SK-N-SH (cell line): ENCODE measurements around the gene TRIM3. TPM values are rescaled to one million over a fixed set of nuclear protein-coding genes. Genes with fewer than 3 reads are reported as not detected.

ENCODE experiments used
- CTCF ChIA-PET: fragments of 300-600, 350-600 bp; formaldehyde crosslinking; extraction: SDS; loops from one replicate; lab custom pipeline; 2021; lab: Yijun Ruan, JAX
- POLR2A ChIA-PET: fragments of 350-600 bp; sonication (Branson Sonifier 250); formaldehyde crosslinking; extraction: SDS; loops from one replicate; lab custom pipeline; 2020; ENCODE audit warnings: antibody characterized with exemption, inconsistent platforms; lab: Yijun Ruan, JAX
- DNase-seq: peaks from one replicate; pipeline ENCODE4 v3.0.0; 2012
- H2AFZ ChIP-seq: fragments of 200-600 bp; sonication (generic); 2 replicates; pipeline ENCODE4 v1.8.1; 2016; ENCODE audit warnings: antibody characterized with exemption, mild to moderate bottlenecking, low read depth
- H3F3A ChIP-seq: fragments of 200-600 bp; sonication (generic); replicated peaks from 2 replicates; pipeline ENCODE3; 2016; ENCODE audit warnings: antibody characterized with exemption, mild to moderate bottlenecking; ENCODE audit not compliant: insufficient read depth
- H3K27ac ChIP-seq, 2 experiments: fragments of 200-500 bp in 1 of 2; fragments of 200-600 bp in 1 of 2; sonication (Bioruptor generic) in 1 of 2; sonication (generic), shearing (Covaris generic) in 1 of 2; 2 replicates each; pipeline versions ENCODE4 v1.5.1 to v1.6.1; 2014 to 2016; ENCODE audit warnings: low read depth in 2 of 2, inconsistent platforms in 1 of 2, low read length in 1 of 2, mild to moderate bottlenecking in 1 of 2, mixed read lengths in 1 of 2
- H3K27me3 ChIP-seq: fragments of 200-600 bp; sonication (generic), shearing (Covaris generic); 2 replicates; pipeline ENCODE4 v1.6.1; 2016; ENCODE audit warnings: mixed run types; ENCODE audit not compliant: insufficient read depth
- H3K36me3 ChIP-seq, 2 experiments: fragments of 200-500 bp in 1 of 2; fragments of 200-600 bp in 1 of 2; sonication (Bioruptor generic) in 1 of 2; sonication (generic) in 1 of 2; replicated peaks in 1 of 2; 2 replicates each; pipeline versions ENCODE3 to v1.5.1; 2014 to 2016; ENCODE audit warnings: low read length in 1 of 2, mild to moderate bottlenecking in 1 of 2; ENCODE audit not compliant: insufficient read depth in 2 of 2, control insufficient read depth in 1 of 2
- H3K4me1 ChIP-seq, 2 experiments: fragments of 200-500 bp in 1 of 2; fragments of 200-600 bp in 1 of 2; sonication (Bioruptor generic) in 1 of 2; sonication (generic), shearing (Covaris generic) in 1 of 2; 2 replicates each; pipeline versions ENCODE4 v1.5.1 to v1.6.1; 2014 to 2016; ENCODE audit warnings: low read depth in 1 of 2, low read length in 1 of 2, mixed run types in 1 of 2; ENCODE audit not compliant: insufficient read depth in 2 of 2, control insufficient read depth in 1 of 2
- H3K4me2 ChIP-seq: fragments of 200-600 bp; sonication (generic), shearing (Covaris generic); 2 replicates; pipeline ENCODE4 v1.6.1; 2017; ENCODE audit warnings: mixed run types
- H3K4me3 ChIP-seq, 2 experiments: fragments of 200-500 bp in 1 of 2; fragments of 200-600 bp in 1 of 2; sonication (Bioruptor generic) in 1 of 2; sonication (generic), shearing (Covaris generic) in 1 of 2; 2 replicates each; pipeline versions ENCODE4 v1.5.1 to v1.8.1; 2014 to 2016; ENCODE audit warnings: low read depth in 2 of 2, inconsistent platforms in 1 of 2, low read length in 1 of 2, mild to moderate bottlenecking in 1 of 2, mixed read lengths in 1 of 2, moderate library complexity in 1 of 2
- H3K79me2 ChIP-seq: fragments of 200-600 bp; sonication (generic); 2 replicates; pipeline ENCODE4 v1.8.1; 2017; ENCODE audit warnings: mild to moderate bottlenecking; ENCODE audit not compliant: insufficient read depth
- H3K9ac ChIP-seq: fragments of 200-600 bp; sonication (generic); 2 replicates; pipeline ENCODE4 v1.6.1; 2017; ENCODE audit warnings: mixed run types
- H3K9me2 ChIP-seq: fragments of 200-600 bp; sonication (generic); 2 replicates; pipeline ENCODE4 v1.6.1; 2017; ENCODE audit warnings: mixed run types
- H3K9me3 ChIP-seq: fragments of 200-600 bp; sonication (generic); 2 replicates; pipeline ENCODE4 v1.6.1; 2017; ENCODE audit warnings: mixed run types, mild to moderate bottlenecking, moderate library complexity
- H4K20me1 ChIP-seq: fragments of 200-600 bp; sonication (generic); 2 replicates; pipeline ENCODE4 v1.6.1; 2017; ENCODE audit warnings: mild to moderate bottlenecking, mixed run types; ENCODE audit not compliant: insufficient read depth
- CHD2 ChIP-seq: fragments of 150-350 bp; IDR thresholded peaks from 2 replicates; pipeline ENCODE4 v1.6.1; 2018; ENCODE audit warnings: low read length; ENCODE audit not compliant: partially characterized antibody
- EZH2phosphoT487 ChIP-seq: fragments of 200-600 bp; sonication (generic); IDR thresholded peaks from 2 replicates; pipeline ENCODE4 v1.6.1; 2017; ENCODE audit warnings: low read depth, mixed run types, mild to moderate bottlenecking, antibody characterized with exemption, moderate library complexity, borderline replicate concordance
- FOXM1 ChIP-seq: IDR thresholded peaks from 2 replicates; pipeline ENCODE4 v1.4.0; 2012; ENCODE audit warnings: low read depth, mild to moderate bottlenecking
- IRF3 ChIP-seq: fragments of 150-350 bp; IDR thresholded peaks from 2 replicates; pipeline ENCODE4 v1.6.1; 2016; ENCODE audit warnings: mild to moderate bottlenecking, low read depth, low read length
- MAX ChIP-seq: IDR thresholded peaks from 2 replicates; pipeline ENCODE4 v1.4.0; 2012; ENCODE audit warnings: low read depth
- MEF2A ChIP-seq: IDR thresholded peaks from 2 replicates; pipeline ENCODE4 v1.4.0; 2012; ENCODE audit warnings: low read depth, borderline replicate concordance
- NFIC ChIP-seq: IDR thresholded peaks from 2 replicates; pipeline ENCODE4 v1.4.0; 2012; ENCODE audit warnings: borderline replicate concordance
- NRF1 ChIP-seq: IDR thresholded peaks from 2 replicates; pipeline ENCODE4 v1.6.1; 2012; ENCODE audit warnings: low read depth, mild to moderate bottlenecking, low read length
- RAD21 ChIP-seq: IDR thresholded peaks from 2 replicates; pipeline ENCODE4 v1.6.1; 2012; ENCODE audit warnings: mild to moderate bottlenecking, low read length
- RCOR1 ChIP-seq: fragments of 150-350 bp; IDR thresholded peaks from 2 replicates; pipeline ENCODE4 v1.6.1; 2017; ENCODE audit warnings: antibody characterized with exemption, low read length
- REST ChIP-seq: IDR thresholded peaks from 2 replicates; pipeline ENCODE4 v1.6.1; 2012; ENCODE audit warnings: mild to moderate bottlenecking, low read depth, low read length, moderate library complexity
- SIN3A ChIP-seq: IDR thresholded peaks from 2 replicates; pipeline ENCODE4 v1.6.1; 2012; ENCODE audit warnings: low read depth, mild to moderate bottlenecking, low read length, moderate library complexity, borderline replicate concordance
- TAF1 ChIP-seq: IDR thresholded peaks from 2 replicates; pipeline ENCODE4 v1.6.1; 2012; ENCODE audit warnings: low read depth, mild to moderate bottlenecking, low read length, moderate library complexity, borderline replicate concordance
- TCF12 ChIP-seq: IDR thresholded peaks from 2 replicates; pipeline ENCODE4 v1.4.0; 2012
- USF1 ChIP-seq: IDR thresholded peaks from 2 replicates; pipeline ENCODE4 v1.4.0; 2012; ENCODE audit warnings: low read depth, borderline replicate concordance
- USF2 ChIP-seq: fragments of 150-350 bp; IDR thresholded peaks from 2 replicates; pipeline ENCODE4 v1.6.1; 2017; ENCODE audit warnings: antibody characterized with exemption, low read length, low read depth, borderline replicate concordance
- ZBTB33 ChIP-seq: IDR thresholded peaks from 2 replicates; pipeline ENCODE4 v1.4.0; 2012; ENCODE audit warnings: low read depth, borderline replicate concordance
- WGBS: methylation state at CpG from one replicate; pipeline ENCODE4 v1.1.6; 2017; ENCODE audit warnings: low lambda C conversion rate; 5-methylcytosine and 5-hydroxymethylcytosine counted together
- polyA plus RNA-seq, 3 experiments: library from polyadenylated mRNA; depleted of rRNA; stranded (reverse); fragments of >200 nt; gene quantifications; 2 replicates each; pipeline ENCODE4 v1.2.3, GENCODE V29; 2012

Gene TRIM3
- polyA plus RNA-seq, 1 of the 3 experiments (the other 2 are of a cell fraction), result 22.8 TPM

- H3K9me3 ChIP-seq, result no peaks in the 10 kb centered on the region
- WGBS, result 100% methylated on average over 5 of the region's 8 CpGs
- no peak overlapping the region for H3K9ac ChIP-seq
- peaks cover 2% of the 10 kb centered on the region for H3F3A ChIP-seq
- H3K9me2 ChIP-seq, result no peaks in the 10 kb centered on the region
- no peak overlapping the region for H3K27ac ChIP-seq
- H3K4me2 ChIP-seq, result no peak overlapping the region
- no peak for DNase-seq
- H3K27me3 ChIP-seq, result no peaks in the 10 kb centered on the region
- no peaks in the 10 kb centered on the region for H3K79me2 ChIP-seq
- POLR2A ChIA-PET, result interaction anchor here (0.7 kb wide), 1 partner anchor 14 kb away, joined by 3 read pairs; no protein-coding TSS in a partner anchor
- no peak for TF ChIP-seq USF2
- no peak for TF ChIP-seq REST
- TF ChIP-seq ZBTB33, result no peak
- no peak for TF ChIP-seq MEF2A
- no peak for TF ChIP-seq CHD2
- no peak for TF ChIP-seq TCF12
- TF ChIP-seq USF1, result no peak
- TF ChIP-seq NFIC, result no peak
- no peak for TF ChIP-seq IRF3
- no peak for TF ChIP-seq NRF1
- TF ChIP-seq RAD21, result no peak
- no peak for TF ChIP-seq FOXM1
- no peak for TF ChIP-seq RCOR1
- TF ChIP-seq SIN3A, result no peak
- TF ChIP-seq EZH2phosphoT487, result no peak
- no peak for TF ChIP-seq MAX
- no peak for TF ChIP-seq TAF1
- H2AFZ ChIP-seq, result no peak overlapping the region
- CTCF ChIA-PET, result interaction anchor here (1.1 to 3.1 kb wide), 3 partner anchors 24 to 41 kb away, joined by 3 to 12 read pairs (median 6); no protein-coding TSS in a partner anchor
- peaks cover 0 to 13% of the 10 kb centered on the region in 2 experiments; a peak in 1 of 4 replicates for H3K4me1 ChIP-seq
- no peaks in the 10 kb centered on the region for H4K20me1 ChIP-seq
- peaks cover 0 to 13% of the 10 kb centered on the region in 2 experiments for H3K36me3 ChIP-seq
- H3K4me3 ChIP-seq, result no peak overlapping the region
Observed at GRCh38 chr11:6403539-6403938, 70.2 kb downstream of the TRIM3 start.
